ENCODE results near the gene SNTG2. TPM values are rescaled to one million over a fixed set of nuclear protein-coding genes. Genes with fewer than 3 reads are reported as not detected.

Gene SNTG2
- polyA plus RNA-seq, 4 donors: 2.0 to 2.7 (median 2.2) TPM

GRCh38 chr2:926259-926793 is 24.3 kb upstream of the SNTG2 start:
- DNase-seq (ENCODE audit: low read depth in 4 of 4, low spot score in 3 of 4): no peak

- no peak for DNase-seq (ENCODE audit: low read depth in 4 of 4, low spot score in 3 of 4)
Measured at GRCh38 chr2:926896-927295, 23.8 kb upstream of the SNTG2 start.

- no peak for DNase-seq (ENCODE audit: low read depth in 4 of 4, low spot score in 3 of 4)
Measured at GRCh38 chr2:929011-929735, 21.5 kb upstream of the SNTG2 start.

GRCh38 chr2:929925-930324 is 20.7 kb upstream of the SNTG2 start:
- no peak for DNase-seq (ENCODE audit: low read depth in 4 of 4, low spot score in 3 of 4)

GRCh38 chr2:930935-931334 is 19.7 kb upstream of the SNTG2 start:
- DNase-seq (ENCODE audit: low read depth in 4 of 4, low spot score in 3 of 4): no peak

GRCh38 chr2:932320-933115 is 18.1 kb upstream of the SNTG2 start:
- DNase-seq (ENCODE audit: low read depth in 4 of 4, low spot score in 3 of 4): no peak

- DNase-seq (ENCODE audit: low read depth in 4 of 4, low spot score in 3 of 4): no peak
Measured at GRCh38 chr2:933734-934295, 16.8 kb upstream of the SNTG2 start.

- no peak for DNase-seq (ENCODE audit: low read depth in 4 of 4, low spot score in 3 of 4)
Measured at GRCh38 chr2:937530-937929, 13.1 kb upstream of the SNTG2 start.

GRCh38 chr2:938181-939005 is 12.3 kb upstream of the SNTG2 start:
- DNase-seq (ENCODE audit: low read depth in 4 of 4, low spot score in 3 of 4): peak in 2 of 4 donors; percentile 22 to 43

- DNase-seq (ENCODE audit: low read depth in 4 of 4, low spot score in 3 of 4): no peak
Measured at GRCh38 chr2:939936-940601, 10.6 kb upstream of the SNTG2 start.

- DNase-seq (ENCODE audit: low read depth in 4 of 4, low spot score in 3 of 4): no peak
Measured at GRCh38 chr2:941871-942270, 8.8 kb upstream of the SNTG2 start.

- no peak for DNase-seq (ENCODE audit: low read depth in 4 of 4, low spot score in 3 of 4)
Measured at GRCh38 chr2:942775-943460, 7.7 kb upstream of the SNTG2 start.

- no peak for DNase-seq (ENCODE audit: low read depth in 4 of 4, low spot score in 3 of 4)
Measured at GRCh38 chr2:943461-943797, 7.2 kb upstream of the SNTG2 start.

GRCh38 chr2:943821-944220 is 6.8 kb upstream of the SNTG2 start:
- no peak for DNase-seq (ENCODE audit: low read depth in 4 of 4, low spot score in 3 of 4)

GRCh38 chr2:944693-945092 is 6.0 kb upstream of the SNTG2 start:
- DNase-seq (ENCODE audit: low read depth in 4 of 4, low spot score in 3 of 4): no peak

- DNase-seq (ENCODE audit: low read depth in 4 of 4, low spot score in 3 of 4): no peak
Measured at GRCh38 chr2:945104-945503, 5.5 kb upstream of the SNTG2 start.

GRCh38 chr2:946073-946948 is 4.3 kb upstream of the SNTG2 start:
- no peak for DNase-seq (ENCODE audit: low read depth in 4 of 4, low spot score in 3 of 4)

- DNase-seq (ENCODE audit: low read depth in 4 of 4, low spot score in 3 of 4): no peak
Measured at GRCh38 chr2:949384-950079, 1.1 kb upstream of the SNTG2 start.
